GM12873 (cell line): Measurements from ENCODE around the gene ADD3.

Experiments used
- TF ChIP-seq, protein P1 (sequence below): IDR thresholded peaks from 2 replicates; pipeline ENCODE4 v1.5.1; 2012; ENCODE audit warnings: low read depth, mild to moderate bottlenecking, moderate library complexity, low read length, control low read depth; ENCODE audit not compliant: insufficient read depth; ENCODE audit errors: missing control alignments

Gene ADD3

DNA sequence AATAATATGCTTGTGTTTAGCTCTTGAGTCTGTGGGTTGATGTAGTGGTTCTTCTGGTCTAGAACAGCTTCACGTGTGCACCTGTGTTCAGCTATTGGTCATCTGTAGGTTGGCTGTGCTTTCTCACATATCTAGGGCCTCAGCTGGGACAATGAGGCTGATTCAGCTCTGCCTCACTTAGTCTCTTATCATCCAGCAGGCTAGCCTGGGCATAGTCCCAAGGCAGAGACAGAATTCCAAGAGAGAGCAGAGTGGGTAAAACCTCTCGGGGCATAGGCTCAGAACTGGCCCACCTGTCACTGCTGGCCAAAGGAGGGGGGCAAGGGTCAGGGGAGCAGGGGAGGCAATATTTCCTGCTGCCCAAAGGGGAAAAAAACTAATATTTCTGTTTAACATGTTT lies 167.6 kb downstream of the ADD3 start:
- TF ChIP-seq, protein P1, sequence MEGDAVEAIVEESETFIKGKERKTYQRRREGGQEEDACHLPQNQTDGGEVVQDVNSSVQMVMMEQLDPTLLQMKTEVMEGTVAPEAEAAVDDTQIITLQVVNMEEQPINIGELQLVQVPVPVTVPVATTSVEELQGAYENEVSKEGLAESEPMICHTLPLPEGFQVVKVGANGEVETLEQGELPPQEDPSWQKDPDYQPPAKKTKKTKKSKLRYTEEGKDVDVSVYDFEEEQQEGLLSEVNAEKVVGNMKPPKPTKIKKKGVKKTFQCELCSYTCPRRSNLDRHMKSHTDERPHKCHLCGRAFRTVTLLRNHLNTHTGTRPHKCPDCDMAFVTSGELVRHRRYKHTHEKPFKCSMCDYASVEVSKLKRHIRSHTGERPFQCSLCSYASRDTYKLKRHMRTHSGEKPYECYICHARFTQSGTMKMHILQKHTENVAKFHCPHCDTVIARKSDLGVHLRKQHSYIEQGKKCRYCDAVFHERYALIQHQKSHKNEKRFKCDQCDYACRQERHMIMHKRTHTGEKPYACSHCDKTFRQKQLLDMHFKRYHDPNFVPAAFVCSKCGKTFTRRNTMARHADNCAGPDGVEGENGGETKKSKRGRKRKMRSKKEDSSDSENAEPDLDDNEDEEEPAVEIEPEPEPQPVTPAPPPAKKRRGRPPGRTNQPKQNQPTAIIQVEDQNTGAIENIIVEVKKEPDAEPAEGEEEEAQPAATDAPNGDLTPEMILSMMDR: no peak

DNA sequence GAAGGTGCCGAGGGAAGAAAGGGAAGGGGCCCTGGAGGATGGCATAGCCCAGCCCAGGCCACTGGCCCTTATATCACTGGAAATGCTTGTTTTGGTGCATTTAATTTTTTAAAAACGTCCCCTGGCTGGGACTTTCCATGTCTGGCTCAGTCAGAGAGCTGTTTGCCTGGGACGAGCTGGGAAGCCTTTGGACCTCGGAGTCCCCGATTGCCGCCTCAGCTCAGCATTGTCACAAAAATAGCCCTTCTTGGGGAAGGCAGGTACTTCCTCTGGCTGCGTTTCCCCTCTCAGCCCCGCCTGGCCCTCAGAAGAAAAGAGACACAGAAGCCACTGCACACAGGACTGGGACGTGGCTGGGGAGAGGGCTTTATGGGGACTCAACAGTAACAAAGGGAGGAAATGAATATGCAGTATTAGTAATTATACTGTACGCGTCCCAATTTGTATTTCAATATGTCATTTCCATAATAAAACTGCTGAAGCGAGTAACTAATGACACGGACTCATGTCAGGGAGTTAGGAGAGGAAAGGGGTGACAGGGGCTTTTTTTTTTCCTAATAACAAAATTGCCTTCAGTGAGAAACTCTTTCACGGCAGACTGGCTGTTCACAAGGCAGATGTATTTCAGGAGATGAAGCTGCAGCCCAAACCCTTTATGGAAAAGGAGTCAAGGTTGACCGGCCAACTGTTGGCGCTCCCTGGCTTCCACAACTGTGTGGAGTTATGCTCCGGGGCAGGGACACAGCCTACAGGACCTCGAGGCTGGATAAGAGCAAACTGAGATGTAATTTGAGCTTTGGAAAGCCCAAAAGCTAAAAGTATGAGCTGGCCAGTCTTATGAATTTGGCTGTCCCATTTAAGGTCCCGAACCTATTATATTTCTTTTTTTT lies 168.6 kb downstream of the ADD3 start:
- TF ChIP-seq, protein P1: no peak

DNA sequence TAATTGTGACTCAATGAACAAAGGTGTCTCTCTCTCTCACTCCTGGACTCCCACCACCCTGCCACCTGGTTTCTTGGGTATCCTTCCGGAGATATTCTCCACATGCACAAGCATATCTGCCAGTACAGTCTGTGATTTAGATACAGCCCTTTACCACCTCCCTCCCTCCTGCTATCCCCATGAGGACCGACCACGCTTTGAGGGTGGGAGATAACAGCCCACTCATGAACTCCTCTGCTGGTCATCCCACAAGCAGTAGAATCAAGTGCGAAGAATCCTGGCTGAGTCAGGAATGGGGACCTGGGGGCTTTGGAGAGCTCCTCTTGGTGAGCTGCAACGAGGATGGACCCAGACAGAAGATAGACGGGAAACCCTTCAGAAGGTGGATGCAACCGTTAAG lies 171.4 kb downstream of the ADD3 start:
- TF ChIP-seq, protein P1: no peak

DNA sequence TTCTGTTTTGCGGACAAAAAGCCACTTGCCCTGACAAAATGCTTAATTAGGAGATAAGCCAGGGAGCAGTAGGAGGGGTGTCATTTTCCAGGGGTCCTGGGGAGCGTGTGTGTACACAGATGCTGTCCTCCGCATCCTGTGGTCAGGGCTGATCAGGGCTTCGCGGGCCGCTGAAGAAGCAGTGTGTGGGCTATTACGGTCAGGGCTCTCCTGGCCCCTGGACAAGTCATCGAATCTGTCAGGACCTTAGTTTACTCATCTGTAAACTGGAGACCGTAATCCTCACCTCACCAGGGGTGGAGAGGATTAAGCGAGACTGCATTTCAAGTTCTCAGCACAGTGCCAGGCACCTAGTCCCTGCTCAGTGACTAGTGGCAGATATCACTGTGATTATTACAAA lies 173.7 kb downstream of the ADD3 start:
- TF ChIP-seq, protein P1: no peak

DNA sequence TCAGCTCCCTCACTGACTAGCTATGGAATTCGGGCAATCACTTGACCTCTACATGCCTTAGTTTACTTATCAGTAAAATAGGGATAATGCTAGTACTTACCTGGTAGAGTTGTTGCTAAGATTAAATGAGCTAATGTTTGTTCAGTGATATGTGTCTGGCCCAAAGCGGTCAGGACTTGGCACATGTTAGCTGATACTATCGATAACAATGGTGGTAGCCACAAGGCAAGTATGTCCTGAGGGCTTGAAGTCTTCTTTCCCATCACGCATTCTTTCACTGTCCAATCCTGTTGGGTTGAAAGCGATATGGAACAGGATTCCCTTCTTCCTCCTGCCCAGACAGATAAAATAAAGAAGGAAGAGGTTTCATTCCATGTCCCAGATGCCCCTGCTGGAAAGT lies 174.1 kb downstream of the ADD3 start:
- TF ChIP-seq, protein P1: no peak

DNA sequence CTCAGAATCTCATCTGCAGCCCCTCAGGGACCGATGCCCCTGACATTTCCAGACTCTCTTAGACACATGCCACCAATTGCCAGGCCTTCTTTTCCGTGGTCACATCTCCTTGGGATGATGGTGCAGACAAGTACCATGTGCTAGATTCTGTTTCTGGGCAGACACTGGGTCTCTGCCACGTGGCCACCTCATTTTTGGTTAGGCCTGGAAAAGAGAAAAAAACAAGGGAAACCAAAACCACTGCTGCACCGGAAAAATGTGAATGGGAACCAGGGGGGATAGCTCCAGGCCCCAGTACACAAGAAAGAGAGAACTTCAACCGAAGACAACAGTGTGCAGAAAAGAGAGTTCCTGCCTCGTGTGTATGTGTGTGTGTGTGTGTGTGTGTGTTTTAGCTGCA lies 176.6 kb downstream of the ADD3 start:
- TF ChIP-seq, protein P1: no peak
